HepG2 (cell line): ENCODE data around the gene ZBTB17. TPM values are rescaled to one million over a fixed set of nuclear protein-coding genes. Genes with fewer than 3 reads are reported as not detected.

Experiments used
- HMGA1 ChIP-seq: sonication (generic); formaldehyde crosslinking; conservative IDR thresholded peaks from 2 replicates; pipeline ENCODE4 v1.4.0; 2020; ENCODE audit warnings: missing genetic modification reagents
- HNF4G ChIP-seq, 2 experiments: sonication (generic) in 1 of 2; formaldehyde crosslinking in 1 of 2; IDR thresholded peaks; 2 replicates each; pipeline versions ENCODE4 v1.4.0 to v1.6.1; 2011 to 2020; ENCODE audit warnings: borderline replicate concordance in 2 of 2, low read depth in 2 of 2, mild to moderate bottlenecking in 2 of 2, low read length in 1 of 2, missing genetic modification reagents in 1 of 2, moderate library complexity in 1 of 2
- NFIB ChIP-seq: sonication (generic); formaldehyde crosslinking; IDR thresholded peaks from 2 replicates; pipeline ENCODE4 v1.9.0; 2021; ENCODE audit warnings: missing genetic modification reagents, mild to moderate bottlenecking, borderline replicate concordance
- NRL ChIP-seq: sonication (generic); formaldehyde crosslinking; IDR thresholded peaks from 2 replicates; pipeline ENCODE4 v1.5.0; 2020; ENCODE audit warnings: missing genetic modification reagents, mild to moderate bottlenecking, moderate library complexity, borderline replicate concordance
- PAWR ChIP-seq: sonication (generic); formaldehyde crosslinking; IDR thresholded peaks from 2 replicates; pipeline ENCODE4 v1.4.0; 2020; ENCODE audit warnings: missing genetic modification reagents, mild to moderate bottlenecking, borderline replicate concordance
- PPARG ChIP-seq: conservative IDR thresholded peaks from 2 replicates; pipeline ENCODE4 v1.6.1; 2016; ENCODE audit warnings: missing biosample characterization, missing genetic modification reagents
- TEAD3 ChIP-seq: optimal IDR thresholded peaks from 2 replicates; pipeline ENCODE3; 2016; ENCODE audit warnings: borderline replicate concordance
- TGIF2 ChIP-seq: IDR thresholded peaks from 2 replicates; pipeline ENCODE4 v1.6.1; 2016; ENCODE audit warnings: control low read depth, missing compliant biosample characterization
- TMF1 ChIP-seq: sonication (generic); formaldehyde crosslinking; IDR thresholded peaks from 2 replicates; pipeline ENCODE4 v1.8.1; 2022; ENCODE audit warnings: low read depth, missing genetic modification reagents
- TSC22D2 ChIP-seq: sonication (generic); formaldehyde crosslinking; IDR thresholded peaks from 2 replicates; pipeline ENCODE4 v1.5.1; 2020; ENCODE audit warnings: missing genetic modification reagents, mild to moderate bottlenecking, borderline replicate concordance
- ZBTB7B ChIP-seq: sonication (generic); formaldehyde crosslinking; IDR thresholded peaks from 2 replicates; pipeline ENCODE4 v1.4.0; 2020; ENCODE audit warnings: missing genetic modification reagents
- ZNF10 ChIP-seq: sonication (generic); formaldehyde crosslinking; IDR thresholded peaks from 2 replicates; pipeline ENCODE4 v1.4.0; 2020; ENCODE audit warnings: mild to moderate bottlenecking, low read depth, missing genetic modification reagents, borderline replicate concordance
- ZNF335 ChIP-seq: sonication (generic); formaldehyde crosslinking; IDR thresholded peaks from 2 replicates; pipeline ENCODE4 v1.4.0; 2020; ENCODE audit warnings: missing genetic modification reagents
- ZNF33A ChIP-seq: sonication (generic); formaldehyde crosslinking; IDR thresholded peaks from 2 replicates; pipeline ENCODE4 v1.5.1; 2020; ENCODE audit warnings: missing genetic modification reagents, mild to moderate bottlenecking, moderate library complexity, borderline replicate concordance
- ZNF556 ChIP-seq: sonication (generic); formaldehyde crosslinking; IDR thresholded peaks from 2 replicates; pipeline ENCODE4 v1.4.0; 2020; ENCODE audit warnings: mild to moderate bottlenecking, missing genetic modification reagents, borderline replicate concordance
- ZNF850 ChIP-seq: sonication (generic); formaldehyde crosslinking; conservative IDR thresholded peaks from 2 replicates; pipeline ENCODE4 v1.9.0; 2021; ENCODE audit warnings: mild to moderate bottlenecking, missing genetic modification reagents
- polyA plus RNA-seq, 8 experiments: library from polyadenylated mRNA; depleted of rRNA in 3 of 8; stranded (reverse) in 7 of 8; unstranded in 1 of 8; fragments of >200 nt; fragmentation: Illumina TruSeq in 4 of 8; extraction: Trizol in 4 of 8; gene quantifications; 2 replicates each; pipeline versions ENCODE4 v1.2.1 to v1.2.3, GENCODE V29; 2011 to 2016; ENCODE audit warnings: low read depth in 4 of 8, missing spikeins in 1 of 8, mixed read lengths in 1 of 8; ENCODE audit not compliant: insufficient read depth in 1 of 8
- total RNA-seq, 5 experiments: library from RNA; depleted of rRNA; stranded (reverse); fragments of >200 nt; fragmentation: Illumina TruSeq; extraction: Trizol; gene quantifications; 2 replicates each; pipeline ENCODE4 v1.2.3, GENCODE V29; 2016; ENCODE audit warnings: low read depth in 1 of 5
- TF ChIP-seq, protein P1 (sequence below): sonication (generic); formaldehyde crosslinking; IDR thresholded peaks from 2 replicates; pipeline ENCODE4 v1.9.0; 2021; ENCODE audit warnings: missing genetic modification reagents, mild to moderate bottlenecking, borderline replicate concordance
- TF ChIP-seq, protein P2 (sequence below): sonication (generic); formaldehyde crosslinking; IDR thresholded peaks from 2 replicates; pipeline ENCODE4 v1.4.0; 2020; ENCODE audit warnings: low read depth, mild to moderate bottlenecking, missing genetic modification reagents
- TF ChIP-seq, protein P3 (sequence below): sonication (generic); formaldehyde crosslinking; IDR thresholded peaks from 2 replicates; pipeline ENCODE4 v1.4.0; 2020; ENCODE audit warnings: missing genetic modification reagents, mild to moderate bottlenecking, borderline replicate concordance
- TF ChIP-seq, protein P4 (sequence below): sonication (generic); formaldehyde crosslinking; IDR thresholded peaks from 2 replicates; pipeline ENCODE4 v1.4.0; 2020; ENCODE audit warnings: missing genetic modification reagents

The ZBTB17 gene
- total and polyA plus RNA-seq, 2 of the 13 experiments (the other 11 are each of a cell fraction or from before 2014, with no cell fraction given): 16.7 to 17.0 TPM

DNA sequence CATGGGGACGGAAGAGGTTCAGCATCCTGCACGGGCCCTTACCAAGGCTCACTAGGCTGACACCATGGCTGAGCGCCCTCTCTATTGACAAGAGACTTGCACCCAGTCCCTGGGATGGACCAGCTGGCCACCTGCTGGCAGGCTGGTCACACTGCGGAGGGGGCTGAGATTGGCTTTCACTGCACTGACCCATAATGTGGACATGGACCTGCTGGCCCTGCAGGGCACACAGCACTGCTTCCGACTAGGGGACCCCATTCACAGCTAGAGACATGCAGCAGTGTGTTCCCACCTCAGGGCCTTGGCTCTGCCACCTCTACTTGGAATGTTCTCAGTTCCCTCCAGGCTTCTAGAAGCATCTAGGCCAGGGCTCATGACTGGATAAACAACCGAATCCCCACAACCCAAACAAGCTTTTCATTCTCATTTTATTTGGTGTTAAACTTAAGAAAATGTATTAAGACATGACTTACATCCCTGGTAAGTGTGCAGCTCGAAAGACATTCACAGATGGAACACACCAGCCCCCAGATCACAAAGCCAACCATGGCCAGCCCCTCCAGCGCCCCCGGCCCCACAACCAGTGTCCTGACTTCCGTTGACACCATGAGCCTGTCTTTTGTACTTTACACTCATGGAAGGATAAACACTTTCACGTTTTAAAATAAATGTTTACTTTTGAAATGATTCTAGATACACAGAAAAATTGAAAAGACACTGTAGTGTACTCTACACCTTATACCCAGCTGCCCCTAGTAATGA lies 18.9 kb upstream of the ZBTB17 start (continued):
- TF ChIP-seq, protein P1, sequence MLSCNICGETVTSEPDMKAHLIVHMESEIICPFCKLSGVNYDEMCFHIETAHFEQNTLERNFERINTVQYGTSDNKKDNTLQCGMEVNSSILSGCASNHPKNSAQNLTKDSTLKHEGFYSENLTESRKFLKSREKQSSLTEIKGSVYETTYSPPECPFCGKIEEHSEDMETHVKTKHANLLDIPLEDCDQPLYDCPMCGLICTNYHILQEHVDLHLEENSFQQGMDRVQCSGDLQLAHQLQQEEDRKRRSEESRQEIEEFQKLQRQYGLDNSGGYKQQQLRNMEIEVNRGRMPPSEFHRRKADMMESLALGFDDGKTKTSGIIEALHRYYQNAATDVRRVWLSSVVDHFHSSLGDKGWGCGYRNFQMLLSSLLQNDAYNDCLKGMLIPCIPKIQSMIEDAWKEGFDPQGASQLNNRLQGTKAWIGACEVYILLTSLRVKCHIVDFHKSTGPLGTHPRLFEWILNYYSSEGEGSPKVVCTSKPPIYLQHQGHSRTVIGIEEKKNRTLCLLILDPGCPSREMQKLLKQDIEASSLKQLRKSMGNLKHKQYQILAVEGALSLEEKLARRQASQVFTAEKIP: no peak
- TF ChIP-seq TEAD3 (CRISPR knock-in tag): peak; percentile 65
- no peak for TF ChIP-seq NRL (CRISPR knock-in tag)
- TF ChIP-seq TSC22D2: no peak
- TF ChIP-seq ZNF556: no peak
- no peak for TF ChIP-seq PAWR
- no peak for TF ChIP-seq ZNF850 (CRISPR knock-in tag)
- no peak for TF ChIP-seq TGIF2 (CRISPR knock-in tag)
- TF ChIP-seq, protein P2, sequence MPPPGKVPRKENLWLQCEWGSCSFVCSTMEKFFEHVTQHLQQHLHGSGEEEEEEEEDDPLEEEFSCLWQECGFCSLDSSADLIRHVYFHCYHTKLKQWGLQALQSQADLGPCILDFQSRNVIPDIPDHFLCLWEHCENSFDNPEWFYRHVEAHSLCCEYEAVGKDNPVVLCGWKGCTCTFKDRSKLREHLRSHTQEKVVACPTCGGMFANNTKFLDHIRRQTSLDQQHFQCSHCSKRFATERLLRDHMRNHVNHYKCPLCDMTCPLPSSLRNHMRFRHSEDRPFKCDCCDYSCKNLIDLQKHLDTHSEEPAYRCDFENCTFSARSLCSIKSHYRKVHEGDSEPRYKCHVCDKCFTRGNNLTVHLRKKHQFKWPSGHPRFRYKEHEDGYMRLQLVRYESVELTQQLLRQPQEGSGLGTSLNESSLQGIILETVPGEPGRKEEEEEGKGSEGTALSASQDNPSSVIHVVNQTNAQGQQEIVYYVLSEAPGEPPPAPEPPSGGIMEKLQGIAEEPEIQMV (CRISPR knock-in tag): no peak
- TF ChIP-seq PPARG (CRISPR knock-in tag): no peak
- TF ChIP-seq NFIB (CRISPR knock-in tag): no peak
- 0 out of 2 replicates have a peak, but pooled peaks have one; percentile 58 for TF ChIP-seq ZBTB7B (CRISPR knock-in tag)
- TF ChIP-seq ZNF33A (CRISPR knock-in tag): no peak
- TF ChIP-seq TMF1 (CRISPR knock-in tag): no peak
- no peak for TF ChIP-seq HMGA1 (CRISPR knock-in tag)
- no peak for TF ChIP-seq ZNF10
- no peak for TF ChIP-seq HNF4G (IDR thresholded peaks at IDR 0.05; ENCODE audit: borderline replicate concordance, low read depth, low read length)
- no peak; the same call in 1 of the 2 replicates for TF ChIP-seq HNF4G (CRISPR knock-in tag; IDR thresholded peaks at IDR 0.05; ENCODE audit: borderline replicate concordance, low read depth)
- TF ChIP-seq, protein P3, sequence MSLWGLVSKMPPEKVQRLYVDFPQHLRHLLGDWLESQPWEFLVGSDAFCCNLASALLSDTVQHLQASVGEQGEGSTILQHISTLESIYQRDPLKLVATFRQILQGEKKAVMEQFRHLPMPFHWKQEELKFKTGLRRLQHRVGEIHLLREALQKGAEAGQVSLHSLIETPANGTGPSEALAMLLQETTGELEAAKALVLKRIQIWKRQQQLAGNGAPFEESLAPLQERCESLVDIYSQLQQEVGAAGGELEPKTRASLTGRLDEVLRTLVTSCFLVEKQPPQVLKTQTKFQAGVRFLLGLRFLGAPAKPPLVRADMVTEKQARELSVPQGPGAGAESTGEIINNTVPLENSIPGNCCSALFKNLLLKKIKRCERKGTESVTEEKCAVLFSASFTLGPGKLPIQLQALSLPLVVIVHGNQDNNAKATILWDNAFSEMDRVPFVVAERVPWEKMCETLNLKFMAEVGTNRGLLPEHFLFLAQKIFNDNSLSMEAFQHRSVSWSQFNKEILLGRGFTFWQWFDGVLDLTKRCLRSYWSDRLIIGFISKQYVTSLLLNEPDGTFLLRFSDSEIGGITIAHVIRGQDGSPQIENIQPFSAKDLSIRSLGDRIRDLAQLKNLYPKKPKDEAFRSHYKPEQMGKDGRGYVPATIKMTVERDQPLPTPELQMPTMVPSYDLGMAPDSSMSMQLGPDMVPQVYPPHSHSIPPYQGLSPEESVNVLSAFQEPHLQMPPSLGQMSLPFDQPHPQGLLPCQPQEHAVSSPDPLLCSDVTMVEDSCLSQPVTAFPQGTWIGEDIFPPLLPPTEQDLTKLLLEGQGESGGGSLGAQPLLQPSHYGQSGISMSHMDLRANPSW: no peak
- TF ChIP-seq ZNF335 (CRISPR knock-in tag): no peak
- TF ChIP-seq, protein P4, sequence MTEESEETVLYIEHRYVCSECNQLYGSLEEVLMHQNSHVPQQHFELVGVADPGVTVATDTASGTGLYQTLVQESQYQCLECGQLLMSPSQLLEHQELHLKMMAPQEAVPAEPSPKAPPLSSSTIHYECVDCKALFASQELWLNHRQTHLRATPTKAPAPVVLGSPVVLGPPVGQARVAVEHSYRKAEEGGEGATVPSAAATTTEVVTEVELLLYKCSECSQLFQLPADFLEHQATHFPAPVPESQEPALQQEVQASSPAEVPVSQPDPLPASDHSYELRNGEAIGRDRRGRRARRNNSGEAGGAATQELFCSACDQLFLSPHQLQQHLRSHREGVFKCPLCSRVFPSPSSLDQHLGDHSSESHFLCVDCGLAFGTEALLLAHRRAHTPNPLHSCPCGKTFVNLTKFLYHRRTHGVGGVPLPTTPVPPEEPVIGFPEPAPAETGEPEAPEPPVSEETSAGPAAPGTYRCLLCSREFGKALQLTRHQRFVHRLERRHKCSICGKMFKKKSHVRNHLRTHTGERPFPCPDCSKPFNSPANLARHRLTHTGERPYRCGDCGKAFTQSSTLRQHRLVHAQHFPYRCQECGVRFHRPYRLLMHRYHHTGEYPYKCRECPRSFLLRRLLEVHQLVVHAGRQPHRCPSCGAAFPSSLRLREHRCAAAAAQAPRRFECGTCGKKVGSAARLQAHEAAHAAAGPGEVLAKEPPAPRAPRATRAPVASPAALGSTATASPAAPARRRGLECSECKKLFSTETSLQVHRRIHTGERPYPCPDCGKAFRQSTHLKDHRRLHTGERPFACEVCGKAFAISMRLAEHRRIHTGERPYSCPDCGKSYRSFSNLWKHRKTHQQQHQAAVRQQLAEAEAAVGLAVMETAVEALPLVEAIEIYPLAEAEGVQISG (CRISPR knock-in tag): no peak; the same call in 1 of the 2 replicates
